GM23338 (cell line): Measurements from ENCODE around the gene OR7G3. TPM values are rescaled to one million over a fixed set of nuclear protein-coding genes. Genes with fewer than 3 reads are reported as not detected.

Experiments
- ATAC-seq: fragments of 200-7000 bp; cut with Tn5 transposase; 3 replicates; pipeline ENCODE4 v1.9.1; 2020
- DNase-seq: peaks from one replicate; pipeline ENCODE4 v3.0.0-alpha.2; 2015; ENCODE audit warnings: low spot score
- H2AFZ ChIP-seq: fragments of 200-600 bp; sonication (generic); 2 replicates; pipeline ENCODE4 v1.8.0; 2016; ENCODE audit warnings: antibody characterized with exemption, mild to moderate bottlenecking, moderate library complexity
- H3F3A ChIP-seq: fragments of 200-600 bp; sonication (generic); replicated peaks from 2 replicates; pipeline ENCODE4 v1.8.0; 2017; ENCODE audit warnings: antibody characterized with exemption, mixed run types, low read depth
- H3K27ac ChIP-seq: fragments of 200-600 bp; sonication (generic); 2 replicates; pipeline ENCODE4 v1.6.1; 2016; ENCODE audit warnings: low read depth
- H3K27me3 ChIP-seq: fragments of 200-600 bp; sonication (generic); 2 replicates; pipeline ENCODE4 v1.8.0; 2016; ENCODE audit warnings: mild to moderate bottlenecking, mixed run types, moderate library complexity; ENCODE audit not compliant: insufficient read depth
- H3K36me3 ChIP-seq: fragments of 200-600 bp; sonication (generic); 2 replicates; pipeline ENCODE4 v1.8.0; 2016; ENCODE audit warnings: mild to moderate bottlenecking; ENCODE audit not compliant: insufficient read depth
- H3K4me1 ChIP-seq: fragments of 200-600 bp; sonication (generic); 2 replicates; pipeline ENCODE4 v1.8.0; 2016; ENCODE audit warnings: mild to moderate bottlenecking, moderate library complexity; ENCODE audit not compliant: insufficient read depth
- H3K4me2 ChIP-seq: fragments of 200-600 bp; sonication (generic); 2 replicates; pipeline ENCODE4 v1.7.1; 2017; ENCODE audit warnings: mixed run types
- H3K4me3 ChIP-seq: fragments of 200-600 bp; sonication (generic); 2 replicates; pipeline ENCODE4 v1.6.1; 2016; ENCODE audit warnings: mixed run types
- H3K79me2 ChIP-seq: fragments of 200-600 bp; sonication (generic); replicated peaks from 2 replicates; pipeline ENCODE4 v1.8.0; 2017; ENCODE audit warnings: mild to moderate bottlenecking; ENCODE audit not compliant: insufficient read depth
- H3K9me2 ChIP-seq: fragments of 200-600 bp; sonication (generic); 2 replicates; pipeline ENCODE4 v1.8.0; 2017; ENCODE audit not compliant: insufficient read depth
- H4K20me1 ChIP-seq: fragments of 200-600 bp; sonication (generic); replicated peaks from 2 replicates; pipeline ENCODE4 v1.8.0; 2017; ENCODE audit warnings: mild to moderate bottlenecking; ENCODE audit not compliant: insufficient read depth
- H3K27ac Mint-ChIP-seq: 2 replicates; pipeline ENCODE4 v1.8.0; 2020; ENCODE audit warnings: inconsistent platforms, mild to moderate bottlenecking, moderate library complexity, mixed read lengths
- H3K27me3 Mint-ChIP-seq: 3 replicates; pipeline ENCODE4 v1.8.0; 2022; ENCODE audit warnings: low read depth, mild to moderate bottlenecking, moderate library complexity, mixed read lengths, inconsistent platforms; ENCODE audit not compliant: insufficient read depth, poor library complexity
- H3K36me3 Mint-ChIP-seq: 3 replicates; pipeline ENCODE4 v1.8.0; 2021; ENCODE audit warnings: low read depth, mild to moderate bottlenecking, inconsistent platforms, moderate library complexity, mixed read lengths
- H3K4me1 Mint-ChIP-seq: 3 replicates; pipeline ENCODE4 v1.8.0; 2020; ENCODE audit warnings: mild to moderate bottlenecking, inconsistent platforms, mixed read lengths
- H3K4me3 Mint-ChIP-seq: 3 replicates; pipeline ENCODE4 v1.8.0; 2021; ENCODE audit warnings: moderate library complexity, mild to moderate bottlenecking, inconsistent platforms, mixed read lengths
- H3K9me3 Mint-ChIP-seq: 3 replicates; pipeline ENCODE4 v1.8.0; 2020; ENCODE audit warnings: moderate library complexity, mild to moderate bottlenecking, inconsistent platforms, mixed read lengths
- EZH2 ChIP-seq: fragments of 200-600 bp; sonication (generic); IDR thresholded peaks from one replicate; pipeline ENCODE4 v1.8.0; 2017; ENCODE audit warnings: antibody characterized with exemption, mild to moderate bottlenecking, low read depth; ENCODE audit not compliant: unreplicated experiment
- EZH2phosphoT487 ChIP-seq: fragments of 200-600 bp; sonication (generic); IDR thresholded peaks from one replicate; pipeline ENCODE4 v1.8.1; 2018; ENCODE audit warnings: antibody characterized with exemption; ENCODE audit not compliant: unreplicated experiment
- JUNB ChIP-seq: IDR thresholded peaks from one replicate; pipeline ENCODE4 v1.6.1; 2016; ENCODE audit warnings: antibody characterized with exemption; ENCODE audit not compliant: unreplicated experiment
- NANOG ChIP-seq: IDR thresholded peaks from 2 replicates; pipeline ENCODE4 v1.6.1; 2016; ENCODE audit warnings: antibody characterized with exemption, borderline replicate concordance
- POLR2AphosphoS5 ChIP-seq: IDR thresholded peaks from 2 replicates; pipeline ENCODE4 v1.6.1; 2016; ENCODE audit warnings: antibody characterized with exemption, low read depth
- STAT1 ChIP-seq: IDR thresholded peaks from one replicate; pipeline ENCODE4 v1.6.1; 2016; ENCODE audit warnings: antibody characterized with exemption; ENCODE audit not compliant: unreplicated experiment
- ZNF331 ChIP-seq: fragments of 250-450 bp; sonication (Bioruptor Pico); IDR thresholded peaks from 2 replicates; pipeline ENCODE4 v1.5.0; 2020; ENCODE audit warnings: low read depth, mild to moderate bottlenecking, moderate library complexity
- polyA plus RNA-seq: library from polyadenylated mRNA; unstranded; fragments of >200 nt; fragmentation: Nextera tagmentation; extraction: Ambion mirVana; gene quantifications from 2 replicates; pipeline ENCODE4 v1.2.1, GENCODE V29; 2016
- total RNA-seq: library from RNA; depleted of rRNA; stranded (reverse); fragments of >200 nt; shearing (Covaris generic); gene quantifications from 2 replicates; pipeline ENCODE4 v1.2.3, GENCODE V29; 2014
- TF ChIP-seq, protein P1 (sequence below): IDR thresholded peaks from one replicate; pipeline ENCODE4 v1.6.1; 2018; ENCODE audit warnings: antibody characterized with exemption; ENCODE audit not compliant: unreplicated experiment
- TF ChIP-seq, protein P2 (sequence below), 2 experiments: fragments of 200-600 bp in 1 of 2; sonication (generic) in 1 of 2; conservative IDR thresholded peaks; 2 replicates each; pipeline versions ENCODE4 v1.5.1 to v1.6.1; 2016 to 2017; ENCODE audit warnings: antibody characterized with exemption in 2 of 2, low read depth in 2 of 2, mild to moderate bottlenecking in 2 of 2, moderate library complexity in 1 of 2
- TF ChIP-seq, protein P3 (sequence below): IDR thresholded peaks from 2 replicates; pipeline ENCODE4 v1.6.1; 2016; ENCODE audit warnings: antibody characterized with exemption
- TF ChIP-seq, protein P4 (sequence below): fragments of 250-450 bp; sonication (Bioruptor Pico); IDR thresholded peaks from 2 replicates; pipeline ENCODE4 v1.5.0; 2020; ENCODE audit warnings: mild to moderate bottlenecking, moderate library complexity

Gene OR7G3
- total and polyA plus RNA-seq, 2 experiments from 2014 or later = not detected

DNA sequence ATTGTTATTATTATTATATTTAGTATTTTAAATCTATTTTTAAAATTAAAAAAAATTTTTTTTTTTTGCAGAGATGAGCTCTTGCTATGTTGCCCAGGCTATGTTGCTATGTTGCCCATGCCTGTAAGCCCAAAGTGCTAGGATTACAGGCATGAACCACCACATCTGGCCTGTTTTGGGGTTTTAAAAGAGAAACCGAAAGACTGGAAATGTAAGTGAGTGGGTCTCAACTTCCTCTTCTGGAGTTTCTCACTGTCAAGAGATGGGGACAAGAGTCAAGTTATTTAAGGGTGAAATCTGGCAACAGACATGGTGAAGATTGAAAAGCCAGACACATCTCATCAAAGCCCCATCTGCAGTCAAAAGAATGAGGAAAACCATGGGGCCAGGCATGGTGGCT lies 4.2 kb upstream of the OR7G3 start (continued):
- TF ChIP-seq, protein P1, sequence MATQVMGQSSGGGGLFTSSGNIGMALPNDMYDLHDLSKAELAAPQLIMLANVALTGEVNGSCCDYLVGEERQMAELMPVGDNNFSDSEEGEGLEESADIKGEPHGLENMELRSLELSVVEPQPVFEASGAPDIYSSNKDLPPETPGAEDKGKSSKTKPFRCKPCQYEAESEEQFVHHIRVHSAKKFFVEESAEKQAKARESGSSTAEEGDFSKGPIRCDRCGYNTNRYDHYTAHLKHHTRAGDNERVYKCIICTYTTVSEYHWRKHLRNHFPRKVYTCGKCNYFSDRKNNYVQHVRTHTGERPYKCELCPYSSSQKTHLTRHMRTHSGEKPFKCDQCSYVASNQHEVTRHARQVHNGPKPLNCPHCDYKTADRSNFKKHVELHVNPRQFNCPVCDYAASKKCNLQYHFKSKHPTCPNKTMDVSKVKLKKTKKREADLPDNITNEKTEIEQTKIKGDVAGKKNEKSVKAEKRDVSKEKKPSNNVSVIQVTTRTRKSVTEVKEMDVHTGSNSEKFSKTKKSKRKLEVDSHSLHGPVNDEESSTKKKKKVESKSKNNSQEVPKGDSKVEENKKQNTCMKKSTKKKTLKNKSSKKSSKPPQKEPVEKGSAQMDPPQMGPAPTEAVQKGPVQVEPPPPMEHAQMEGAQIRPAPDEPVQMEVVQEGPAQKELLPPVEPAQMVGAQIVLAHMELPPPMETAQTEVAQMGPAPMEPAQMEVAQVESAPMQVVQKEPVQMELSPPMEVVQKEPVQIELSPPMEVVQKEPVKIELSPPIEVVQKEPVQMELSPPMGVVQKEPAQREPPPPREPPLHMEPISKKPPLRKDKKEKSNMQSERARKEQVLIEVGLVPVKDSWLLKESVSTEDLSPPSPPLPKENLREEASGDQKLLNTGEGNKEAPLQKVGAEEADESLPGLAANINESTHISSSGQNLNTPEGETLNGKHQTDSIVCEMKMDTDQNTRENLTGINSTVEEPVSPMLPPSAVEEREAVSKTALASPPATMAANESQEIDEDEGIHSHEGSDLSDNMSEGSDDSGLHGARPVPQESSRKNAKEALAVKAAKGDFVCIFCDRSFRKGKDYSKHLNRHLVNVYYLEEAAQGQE = no peak
- TF ChIP-seq EZH2phosphoT487 (no peak), POLR2AphosphoS5 (no peak)
- TF ChIP-seq, protein P2, sequence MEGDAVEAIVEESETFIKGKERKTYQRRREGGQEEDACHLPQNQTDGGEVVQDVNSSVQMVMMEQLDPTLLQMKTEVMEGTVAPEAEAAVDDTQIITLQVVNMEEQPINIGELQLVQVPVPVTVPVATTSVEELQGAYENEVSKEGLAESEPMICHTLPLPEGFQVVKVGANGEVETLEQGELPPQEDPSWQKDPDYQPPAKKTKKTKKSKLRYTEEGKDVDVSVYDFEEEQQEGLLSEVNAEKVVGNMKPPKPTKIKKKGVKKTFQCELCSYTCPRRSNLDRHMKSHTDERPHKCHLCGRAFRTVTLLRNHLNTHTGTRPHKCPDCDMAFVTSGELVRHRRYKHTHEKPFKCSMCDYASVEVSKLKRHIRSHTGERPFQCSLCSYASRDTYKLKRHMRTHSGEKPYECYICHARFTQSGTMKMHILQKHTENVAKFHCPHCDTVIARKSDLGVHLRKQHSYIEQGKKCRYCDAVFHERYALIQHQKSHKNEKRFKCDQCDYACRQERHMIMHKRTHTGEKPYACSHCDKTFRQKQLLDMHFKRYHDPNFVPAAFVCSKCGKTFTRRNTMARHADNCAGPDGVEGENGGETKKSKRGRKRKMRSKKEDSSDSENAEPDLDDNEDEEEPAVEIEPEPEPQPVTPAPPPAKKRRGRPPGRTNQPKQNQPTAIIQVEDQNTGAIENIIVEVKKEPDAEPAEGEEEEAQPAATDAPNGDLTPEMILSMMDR (conservative IDR thresholded peaks at IDR 0.05; ENCODE audit: low read depth in 2 of 2) = no peak
- TF ChIP-seq, protein P3, sequence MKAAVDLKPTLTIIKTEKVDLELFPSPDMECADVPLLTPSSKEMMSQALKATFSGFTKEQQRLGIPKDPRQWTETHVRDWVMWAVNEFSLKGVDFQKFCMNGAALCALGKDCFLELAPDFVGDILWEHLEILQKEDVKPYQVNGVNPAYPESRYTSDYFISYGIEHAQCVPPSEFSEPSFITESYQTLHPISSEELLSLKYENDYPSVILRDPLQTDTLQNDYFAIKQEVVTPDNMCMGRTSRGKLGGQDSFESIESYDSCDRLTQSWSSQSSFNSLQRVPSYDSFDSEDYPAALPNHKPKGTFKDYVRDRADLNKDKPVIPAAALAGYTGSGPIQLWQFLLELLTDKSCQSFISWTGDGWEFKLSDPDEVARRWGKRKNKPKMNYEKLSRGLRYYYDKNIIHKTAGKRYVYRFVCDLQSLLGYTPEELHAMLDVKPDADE = no peak

DNA sequence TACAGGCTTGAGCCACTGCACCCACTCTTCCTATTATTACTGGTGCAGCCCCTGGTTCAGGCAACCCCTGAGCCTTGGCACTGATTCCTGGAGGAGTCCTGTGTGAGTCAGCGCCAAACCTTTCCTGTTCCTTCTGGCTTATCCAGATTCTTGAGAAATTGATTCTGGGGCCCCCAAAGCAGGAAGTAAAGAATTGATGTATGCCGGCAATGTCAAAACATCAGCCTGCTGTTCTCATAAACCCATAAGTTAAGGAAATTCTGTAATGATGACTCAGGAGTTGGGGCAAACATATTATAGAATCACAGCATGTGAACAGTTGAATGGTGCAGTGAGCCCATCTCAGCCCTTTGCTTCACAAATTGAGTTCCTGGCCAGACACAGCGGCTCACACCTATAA lies 1.4 kb upstream of the OR7G3 start:
- no peak overlapping the region for H3K4me2 ChIP-seq
- peaks cover 87% of the 10 kb centered on the region for H3K9me3 Mint-ChIP-seq
- TF ChIP-seq POLR2AphosphoS5 (no peak), STAT1 (no peak), JUNB (no peak), EZH2 (no peak), ZNF331 (CRISPR knock-in tag) (no peak), NANOG (no peak), EZH2phosphoT487 (no peak)
- TF ChIP-seq, protein P4, sequence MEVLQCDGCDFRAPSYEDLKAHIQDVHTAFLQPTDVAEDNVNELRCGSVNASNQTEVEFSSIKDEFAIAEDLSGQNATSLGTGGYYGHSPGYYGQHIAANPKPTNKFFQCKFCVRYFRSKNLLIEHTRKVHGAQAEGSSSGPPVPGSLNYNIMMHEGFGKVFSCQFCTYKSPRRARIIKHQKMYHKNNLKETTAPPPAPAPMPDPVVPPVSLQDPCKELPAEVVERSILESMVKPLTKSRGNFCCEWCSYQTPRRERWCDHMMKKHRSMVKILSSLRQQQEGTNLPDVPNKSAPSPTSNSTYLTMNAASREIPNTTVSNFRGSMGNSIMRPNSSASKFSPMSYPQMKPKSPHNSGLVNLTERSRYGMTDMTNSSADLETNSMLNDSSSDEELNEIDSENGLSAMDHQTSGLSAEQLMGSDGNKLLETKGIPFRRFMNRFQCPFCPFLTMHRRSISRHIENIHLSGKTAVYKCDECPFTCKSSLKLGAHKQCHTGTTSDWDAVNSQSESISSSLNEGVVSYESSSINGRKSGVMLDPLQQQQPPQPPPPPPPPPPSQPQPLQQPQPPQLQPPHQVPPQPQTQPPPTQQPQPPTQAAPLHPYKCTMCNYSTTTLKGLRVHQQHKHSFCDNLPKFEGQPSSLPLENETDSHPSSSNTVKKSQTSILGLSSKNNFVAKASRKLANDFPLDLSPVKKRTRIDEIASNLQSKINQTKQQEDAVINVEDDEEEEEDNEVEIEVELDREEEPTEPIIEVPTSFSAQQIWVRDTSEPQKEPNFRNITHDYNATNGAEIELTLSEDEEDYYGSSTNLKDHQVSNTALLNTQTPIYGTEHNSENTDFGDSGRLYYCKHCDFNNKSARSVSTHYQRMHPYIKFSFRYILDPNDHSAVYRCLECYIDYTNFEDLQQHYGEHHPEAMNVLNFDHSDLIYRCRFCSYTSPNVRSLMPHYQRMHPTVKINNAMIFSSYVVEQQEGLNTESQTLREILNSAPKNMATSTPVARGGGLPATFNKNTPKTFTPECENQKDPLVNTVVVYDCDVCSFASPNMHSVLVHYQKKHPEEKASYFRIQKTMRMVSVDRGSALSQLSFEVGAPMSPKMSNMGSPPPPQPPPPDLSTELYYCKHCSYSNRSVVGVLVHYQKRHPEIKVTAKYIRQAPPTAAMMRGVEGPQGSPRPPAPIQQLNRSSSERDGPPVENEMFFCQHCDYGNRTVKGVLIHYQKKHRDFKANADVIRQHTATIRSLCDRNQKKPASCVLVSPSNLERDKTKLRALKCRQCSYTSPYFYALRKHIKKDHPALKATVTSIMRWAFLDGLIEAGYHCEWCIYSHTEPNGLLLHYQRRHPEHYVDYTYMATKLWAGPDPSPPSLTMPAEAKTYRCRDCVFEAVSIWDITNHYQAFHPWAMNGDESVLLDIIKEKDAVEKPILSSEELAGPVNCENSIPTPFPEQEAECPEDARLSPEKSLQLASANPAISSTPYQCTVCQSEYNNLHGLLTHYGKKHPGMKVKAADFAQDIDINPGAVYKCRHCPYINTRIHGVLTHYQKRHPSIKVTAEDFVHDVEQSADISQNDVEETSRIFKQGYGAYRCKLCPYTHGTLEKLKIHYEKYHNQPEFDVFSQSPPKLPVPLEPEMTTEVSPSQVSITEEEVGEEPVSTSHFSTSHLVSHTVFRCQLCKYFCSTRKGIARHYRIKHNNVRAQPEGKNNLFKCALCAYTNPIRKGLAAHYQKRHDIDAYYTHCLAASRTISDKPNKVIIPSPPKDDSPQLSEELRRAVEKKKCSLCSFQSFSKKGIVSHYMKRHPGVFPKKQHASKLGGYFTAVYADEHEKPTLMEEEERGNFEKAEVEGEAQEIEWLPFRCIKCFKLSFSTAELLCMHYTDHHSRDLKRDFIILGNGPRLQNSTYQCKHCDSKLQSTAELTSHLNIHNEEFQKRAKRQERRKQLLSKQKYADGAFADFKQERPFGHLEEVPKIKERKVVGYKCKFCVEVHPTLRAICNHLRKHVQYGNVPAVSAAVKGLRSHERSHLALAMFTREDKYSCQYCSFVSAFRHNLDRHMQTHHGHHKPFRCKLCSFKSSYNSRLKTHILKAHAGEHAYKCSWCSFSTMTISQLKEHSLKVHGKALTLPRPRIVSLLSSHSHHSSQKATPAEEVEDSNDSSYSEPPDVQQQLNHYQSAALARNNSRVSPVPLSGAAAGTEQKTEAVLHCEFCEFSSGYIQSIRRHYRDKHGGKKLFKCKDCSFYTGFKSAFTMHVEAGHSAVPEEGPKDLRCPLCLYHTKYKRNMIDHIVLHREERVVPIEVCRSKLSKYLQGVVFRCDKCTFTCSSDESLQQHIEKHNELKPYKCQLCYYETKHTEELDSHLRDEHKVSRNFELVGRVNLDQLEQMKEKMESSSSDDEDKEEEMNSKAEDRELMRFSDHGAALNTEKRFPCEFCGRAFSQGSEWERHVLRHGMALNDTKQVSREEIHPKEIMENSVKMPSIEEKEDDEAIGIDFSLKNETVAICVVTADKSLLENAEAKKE = no peak

More for the DNA sequence above, 1.4 kb upstream of the OR7G3 start:
- Histone ChIP-seq H2AFZ (no peak overlapping the region), H3K4me3 (no peak overlapping the region), H3K4me1 (no peaks in the 10 kb centered on the region), H4K20me1 (no peaks in the 10 kb centered on the region), H3K27me3 (no peaks in the 10 kb centered on the region), H3K9me2 (no peaks in the 10 kb centered on the region), H3K36me3 (no peaks in the 10 kb centered on the region), H3F3A (no peaks in the 10 kb centered on the region), H3K27ac (no peak overlapping the region), H3K79me2 (no peaks in the 10 kb centered on the region)
- H3K36me3 Mint-ChIP-seq = peaks cover 42% of the 10 kb centered on the region
- no peaks in the 10 kb centered on the region for H3K4me1 Mint-ChIP-seq
- H3K27ac Mint-ChIP-seq = no peak overlapping the region
- H3K4me3 Mint-ChIP-seq = no peak overlapping the region
- H3K27me3 Mint-ChIP-seq = peaks cover 4% of the 10 kb centered on the region
- DNase-seq (no peak), ATAC-seq (no peak)
